Endodermal cell (in vitro differentiated cells): ENCODE data around the gene WNT7B. TPM values are rescaled to one million over a fixed set of nuclear protein-coding genes. Genes with fewer than 3 reads are reported as not detected.

Experiments used
- DNase-seq: peaks from one replicate; pipeline ENCODE4 v3.0.0-alpha.2; 2017
- H3K27ac ChIP-seq: 2 replicates; pipeline ENCODE4 v1.5.1; 2013; ENCODE audit warnings: mild to moderate bottlenecking, low read depth, low read length, moderate library complexity
- H3K27me3 ChIP-seq: 2 replicates; pipeline ENCODE4 v1.6.1; 2013; ENCODE audit warnings: mild to moderate bottlenecking, low read length, moderate library complexity; ENCODE audit not compliant: insufficient read depth, control insufficient read depth, poor library complexity, severe bottlenecking
- H3K36me3 ChIP-seq: 2 replicates; pipeline ENCODE4 v1.7.0; 2013; ENCODE audit warnings: mild to moderate bottlenecking, low read length, moderate library complexity; ENCODE audit not compliant: control insufficient read depth, insufficient read depth
- H3K4me1 ChIP-seq: one replicate; pipeline ENCODE4 v1.7.0; 2013; ENCODE audit warnings: low read length; ENCODE audit not compliant: control insufficient read depth, insufficient read depth
- H3K4me3 ChIP-seq: 2 replicates; pipeline ENCODE4 v1.5.1; 2013; ENCODE audit warnings: mild to moderate bottlenecking, low read length, moderate library complexity
- H3K9ac ChIP-seq: 2 replicates; pipeline ENCODE4 v1.6.1; 2013; ENCODE audit warnings: mild to moderate bottlenecking, low read length, moderate library complexity; ENCODE audit not compliant: poor library complexity, severe bottlenecking; ENCODE audit errors: extremely low read depth
- H3K9me3 ChIP-seq: 2 replicates; pipeline ENCODE4 v1.6.1; 2013; ENCODE audit warnings: mild to moderate bottlenecking, low read length, moderate library complexity; ENCODE audit not compliant: control insufficient read depth
- H3K27ac Mint-ChIP-seq: 2 replicates; pipeline ENCODE4 v1.8.0; 2020; ENCODE audit warnings: mixed read lengths
- H3K27me3 Mint-ChIP-seq: 2 replicates; pipeline ENCODE4 v1.8.0; 2021; ENCODE audit warnings: mild to moderate bottlenecking, mixed read lengths; ENCODE audit not compliant: insufficient read depth
- H3K36me3 Mint-ChIP-seq: 2 replicates; pipeline ENCODE4 v1.8.0; 2020; ENCODE audit warnings: low read depth, mixed read lengths
- H3K4me1 Mint-ChIP-seq: 2 replicates; pipeline ENCODE4 v1.8.0; 2020; ENCODE audit warnings: mixed read lengths
- H3K4me3 Mint-ChIP-seq: 2 replicates; pipeline ENCODE4 v1.8.0; 2020; ENCODE audit warnings: mild to moderate bottlenecking, moderate library complexity, mixed read lengths
- H3K9me3 Mint-ChIP-seq: 2 replicates; pipeline ENCODE4 v1.8.0; 2020; ENCODE audit warnings: mild to moderate bottlenecking, mixed read lengths
- WGBS, 2 experiments: methylation state at CpG; one replicate each; pipeline versions ENCODE4 v1.1.5 to v1.1.7; 2013; ENCODE audit warnings: missing lambda C conversion rate in 2 of 2, mixed read lengths in 1 of 2; ENCODE audit not compliant: insufficient coverage in 1 of 2, insufficient read length in 1 of 2; 5-methylcytosine and 5-hydroxymethylcytosine counted together
- total RNA-seq, 2 donors: library from RNA; stranded (reverse); fragmentation: NEBNext Ultra II Directional in 1 of 2; extraction: Animal tissue kit (Norgen Biotek cat#: 25700) in 1 of 2; gene quantifications; 2 replicates in 1 of 2; 3 replicates in 1 of 2; pipeline ENCODE4 v1.2.1, GENCODE V29; 2021
- TF ChIP-seq, protein P1 (sequence below): fragments of 200-600 bp; sonication (generic); conservative IDR thresholded peaks from 2 replicates; pipeline ENCODE4 v1.5.0; 2021; ENCODE audit warnings: antibody characterized with exemption, mild to moderate bottlenecking

The WNT7B gene
- total RNA-seq, 2 donors from 2014 or later, result not detected

GRCh38 chr22:45907996-45908395 is 69.0 kb downstream of the WNT7B start:
- 92 to 98% methylated on average over 11 to 12 of the region's 12 CpGs for WGBS, 2 experiments

DNA sequence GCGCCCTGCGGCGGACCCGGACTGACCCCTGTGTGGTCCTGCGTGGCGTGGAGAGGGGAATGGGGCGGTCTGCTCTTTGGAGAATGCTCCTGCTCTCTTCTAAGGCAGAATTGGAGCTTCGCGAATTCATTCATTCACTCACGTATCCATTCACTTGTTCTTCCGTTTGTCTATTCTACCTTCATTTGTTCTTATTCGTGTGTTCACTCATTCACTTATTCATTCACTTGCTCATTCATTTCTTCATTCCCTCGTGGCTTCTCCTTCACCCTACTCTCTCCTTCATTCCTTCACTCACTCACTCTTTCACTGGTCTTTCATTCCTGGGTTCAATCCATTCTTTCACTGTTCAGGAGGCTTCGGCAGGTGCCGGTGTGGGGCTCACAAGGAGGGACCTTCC is 69.6 kb downstream of the WNT7B start:
- Histone ChIP-seq H3K9me3 (no peaks in the 10 kb centered on the region), H3K4me1 (no peaks in the 10 kb centered on the region), H3K36me3 (no peaks in the 10 kb centered on the region), H3K27me3 (no peaks in the 10 kb centered on the region), H3K9ac (no peak overlapping the region), H3K4me3 (no peak overlapping the region), H3K27ac (no peak overlapping the region)
- DNase-seq, result no peak
- TF ChIP-seq, protein P1, sequence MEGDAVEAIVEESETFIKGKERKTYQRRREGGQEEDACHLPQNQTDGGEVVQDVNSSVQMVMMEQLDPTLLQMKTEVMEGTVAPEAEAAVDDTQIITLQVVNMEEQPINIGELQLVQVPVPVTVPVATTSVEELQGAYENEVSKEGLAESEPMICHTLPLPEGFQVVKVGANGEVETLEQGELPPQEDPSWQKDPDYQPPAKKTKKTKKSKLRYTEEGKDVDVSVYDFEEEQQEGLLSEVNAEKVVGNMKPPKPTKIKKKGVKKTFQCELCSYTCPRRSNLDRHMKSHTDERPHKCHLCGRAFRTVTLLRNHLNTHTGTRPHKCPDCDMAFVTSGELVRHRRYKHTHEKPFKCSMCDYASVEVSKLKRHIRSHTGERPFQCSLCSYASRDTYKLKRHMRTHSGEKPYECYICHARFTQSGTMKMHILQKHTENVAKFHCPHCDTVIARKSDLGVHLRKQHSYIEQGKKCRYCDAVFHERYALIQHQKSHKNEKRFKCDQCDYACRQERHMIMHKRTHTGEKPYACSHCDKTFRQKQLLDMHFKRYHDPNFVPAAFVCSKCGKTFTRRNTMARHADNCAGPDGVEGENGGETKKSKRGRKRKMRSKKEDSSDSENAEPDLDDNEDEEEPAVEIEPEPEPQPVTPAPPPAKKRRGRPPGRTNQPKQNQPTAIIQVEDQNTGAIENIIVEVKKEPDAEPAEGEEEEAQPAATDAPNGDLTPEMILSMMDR, result no peak
- H3K4me1 Mint-ChIP-seq, result no peaks in the 10 kb centered on the region
- H3K9me3 Mint-ChIP-seq, result no peaks in the 10 kb centered on the region
- 92 to 94% methylated on average over 14 to 15 of the region's 15 CpGs for WGBS, 2 experiments
- no peak overlapping the region for H3K4me3 Mint-ChIP-seq
- H3K36me3 Mint-ChIP-seq, result no peaks in the 10 kb centered on the region
- no peak overlapping the region for H3K27ac Mint-ChIP-seq
- H3K27me3 Mint-ChIP-seq, result no peaks in the 10 kb centered on the region

More at GRCh38 chr22:45907996-45908395, 69.0 kb downstream of the WNT7B start:
- H3K9me3 ChIP-seq, result no peaks in the 10 kb centered on the region
- H3K36me3 ChIP-seq, result no peaks in the 10 kb centered on the region
- Mint-ChIP-seq H3K36me3 (no peaks in the 10 kb centered on the region), H3K4me3 (no peak overlapping the region), H3K27me3 (no peaks in the 10 kb centered on the region), H3K27ac (no peak overlapping the region), H3K9me3 (no peaks in the 10 kb centered on the region), H3K4me1 (no peaks in the 10 kb centered on the region)
- no peak overlapping the region for H3K4me3 ChIP-seq
- DNase-seq, result no peak
- H3K27ac ChIP-seq, result no peak overlapping the region
- H3K27me3 ChIP-seq, result no peaks in the 10 kb centered on the region
- H3K4me1 ChIP-seq, result no peaks in the 10 kb centered on the region
- TF ChIP-seq, protein P1, result no peak
- H3K9ac ChIP-seq, result no peak overlapping the region

DNA sequence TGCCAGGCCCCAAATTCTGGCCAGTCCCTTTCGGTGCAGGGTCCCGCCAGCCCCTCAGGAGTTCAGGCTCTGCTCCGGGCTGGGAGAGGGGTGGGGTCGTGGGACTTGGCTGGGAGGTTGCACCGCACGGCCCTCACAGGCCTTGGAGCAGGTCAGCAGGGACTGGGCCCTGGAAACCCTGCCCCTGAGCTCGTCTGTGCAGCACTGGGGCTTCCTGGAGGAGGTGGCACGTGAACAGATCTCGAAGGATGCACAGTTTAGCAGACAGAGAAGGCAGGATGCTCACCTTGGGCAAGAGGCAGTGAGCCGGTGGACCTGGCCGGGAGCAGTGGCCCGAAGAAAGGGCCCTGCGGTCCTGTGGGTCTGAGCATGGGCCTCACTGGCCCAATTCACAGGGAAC is 70.0 kb downstream of the WNT7B start:
- Histone ChIP-seq H3K27ac (no peak overlapping the region), H3K4me3 (no peak overlapping the region), H3K4me1 (no peaks in the 10 kb centered on the region), H3K9ac (no peak overlapping the region), H3K36me3 (no peaks in the 10 kb centered on the region), H3K27me3 (no peaks in the 10 kb centered on the region), H3K9me3 (no peaks in the 10 kb centered on the region)
- H3K27me3 Mint-ChIP-seq, result no peaks in the 10 kb centered on the region
- H3K36me3 Mint-ChIP-seq, result no peaks in the 10 kb centered on the region
- H3K4me3 Mint-ChIP-seq, result no peak overlapping the region
- H3K4me1 Mint-ChIP-seq, result no peaks in the 10 kb centered on the region
- no peaks in the 10 kb centered on the region for H3K9me3 Mint-ChIP-seq
- DNase-seq, result no peak
- TF ChIP-seq, protein P1, result no peak
- WGBS, 2 experiments, result 94% methylated on average over 9 to 13 of the region's 13 CpGs
- H3K27ac Mint-ChIP-seq, result no peak overlapping the region
